BJ (cell line): ENCODE results near the gene HELLS. TPM values are rescaled to one million over a fixed set of nuclear protein-coding genes. Genes with fewer than 3 reads are reported as not detected.

Source experiments
- CTCF ChIA-PET: fragments of 350-600 bp; formaldehyde crosslinking; extraction: SDS; loops from one replicate; lab custom pipeline; 2021; ENCODE audit warnings: antibody characterized with exemption, inconsistent platforms; lab: Yijun Ruan, JAX
- POLR2A ChIA-PET: fragments of 300-600 bp; sonication (Branson Sonifier 250); formaldehyde crosslinking; extraction: SDS; loops from one replicate; lab custom pipeline; 2021; ENCODE audit warnings: antibody characterized with exemption; lab: Charles Lee
- DNase-seq: peaks from one replicate; pipeline ENCODE4 v3.0.0-alpha.2; 2011; ENCODE audit warnings: low read depth
- H3K27me3 ChIP-seq: 2 replicates; pipeline ENCODE4 v1.6.0; 2011; ENCODE audit warnings: low read length; ENCODE audit not compliant: control insufficient read depth, insufficient read depth
- H3K36me3 ChIP-seq: 2 replicates; pipeline ENCODE4 v1.5.1; 2011; ENCODE audit warnings: low read length; ENCODE audit not compliant: control insufficient read depth, insufficient read depth
- H3K4me3 ChIP-seq: 2 replicates; pipeline ENCODE4 v1.5.1; 2011; ENCODE audit warnings: low read depth, mild to moderate bottlenecking, control low read depth, low read length
- polyA plus RNA-seq: library from polyadenylated mRNA; depleted of rRNA; stranded (reverse); fragments of >200 nt; gene quantifications from 2 replicates; pipeline ENCODE4 v1.2.3, GENCODE V29; 2011; rRNA removed
- TF ChIP-seq, protein P1 (sequence below): IDR thresholded peaks from 2 replicates; pipeline ENCODE4 v1.5.1; 2011; ENCODE audit warnings: low read depth, mild to moderate bottlenecking, control low read depth, inconsistent platforms, low read length, moderate library complexity; ENCODE audit not compliant: insufficient read depth

The HELLS gene
- polyA plus RNA-seq, 1 experiment, result 6.7 TPM

DNA sequence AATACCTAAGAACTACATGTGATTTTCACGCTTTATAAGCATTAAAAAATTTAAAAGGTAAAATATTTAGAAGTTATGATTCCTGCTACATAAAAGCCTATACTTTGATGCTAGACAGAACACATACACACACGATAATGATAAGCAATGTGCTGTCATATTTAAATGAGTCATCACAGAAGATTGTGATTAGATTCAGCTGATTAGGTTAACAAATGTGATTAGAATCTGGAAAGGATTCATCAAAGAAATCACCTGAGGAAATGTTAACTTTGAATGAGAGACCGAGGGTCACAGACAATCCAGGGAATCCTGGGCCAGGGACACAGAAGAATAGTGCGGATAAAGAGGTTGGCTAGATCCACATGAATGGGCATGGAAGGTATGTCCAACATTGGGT lies 95.9 kb downstream of the HELLS start:
- POLR2A ChIA-PET, result no interaction called here
- Histone ChIP-seq H3K36me3 (no peaks in the 10 kb centered on the region), H3K4me3 (no peak overlapping the region), H3K27me3 (no peaks in the 10 kb centered on the region)
- CTCF ChIA-PET, result no interaction called here
- TF ChIP-seq, protein P1, sequence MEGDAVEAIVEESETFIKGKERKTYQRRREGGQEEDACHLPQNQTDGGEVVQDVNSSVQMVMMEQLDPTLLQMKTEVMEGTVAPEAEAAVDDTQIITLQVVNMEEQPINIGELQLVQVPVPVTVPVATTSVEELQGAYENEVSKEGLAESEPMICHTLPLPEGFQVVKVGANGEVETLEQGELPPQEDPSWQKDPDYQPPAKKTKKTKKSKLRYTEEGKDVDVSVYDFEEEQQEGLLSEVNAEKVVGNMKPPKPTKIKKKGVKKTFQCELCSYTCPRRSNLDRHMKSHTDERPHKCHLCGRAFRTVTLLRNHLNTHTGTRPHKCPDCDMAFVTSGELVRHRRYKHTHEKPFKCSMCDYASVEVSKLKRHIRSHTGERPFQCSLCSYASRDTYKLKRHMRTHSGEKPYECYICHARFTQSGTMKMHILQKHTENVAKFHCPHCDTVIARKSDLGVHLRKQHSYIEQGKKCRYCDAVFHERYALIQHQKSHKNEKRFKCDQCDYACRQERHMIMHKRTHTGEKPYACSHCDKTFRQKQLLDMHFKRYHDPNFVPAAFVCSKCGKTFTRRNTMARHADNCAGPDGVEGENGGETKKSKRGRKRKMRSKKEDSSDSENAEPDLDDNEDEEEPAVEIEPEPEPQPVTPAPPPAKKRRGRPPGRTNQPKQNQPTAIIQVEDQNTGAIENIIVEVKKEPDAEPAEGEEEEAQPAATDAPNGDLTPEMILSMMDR, result no peak
- no peak for DNase-seq

DNA sequence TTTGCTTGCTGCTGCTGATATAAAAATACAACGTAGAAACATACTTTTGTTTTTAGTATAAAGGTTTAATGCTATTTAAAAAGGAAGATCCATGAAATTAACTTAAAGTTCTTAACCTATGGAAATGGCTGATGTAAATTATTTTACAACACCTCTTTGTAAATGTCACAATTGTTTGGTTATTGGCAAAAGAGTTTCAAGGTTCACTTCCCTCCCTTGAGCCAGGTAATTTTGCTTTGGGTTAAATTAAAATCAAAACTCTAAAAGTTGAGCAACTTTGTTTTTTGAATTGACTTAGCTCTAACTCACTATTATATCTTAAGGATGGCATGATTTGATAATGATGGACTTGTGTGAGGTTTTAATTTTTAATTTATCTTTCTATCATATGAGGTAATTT lies 98.8 kb downstream of the HELLS start:
- TF ChIP-seq, protein P1, result no peak
- Histone ChIP-seq H3K36me3 (no peaks in the 10 kb centered on the region), H3K4me3 (no peak overlapping the region), H3K27me3 (no peaks in the 10 kb centered on the region)
- CTCF ChIA-PET, result no interaction called here
- POLR2A ChIA-PET, result no interaction called here
- DNase-seq, result no peak

DNA sequence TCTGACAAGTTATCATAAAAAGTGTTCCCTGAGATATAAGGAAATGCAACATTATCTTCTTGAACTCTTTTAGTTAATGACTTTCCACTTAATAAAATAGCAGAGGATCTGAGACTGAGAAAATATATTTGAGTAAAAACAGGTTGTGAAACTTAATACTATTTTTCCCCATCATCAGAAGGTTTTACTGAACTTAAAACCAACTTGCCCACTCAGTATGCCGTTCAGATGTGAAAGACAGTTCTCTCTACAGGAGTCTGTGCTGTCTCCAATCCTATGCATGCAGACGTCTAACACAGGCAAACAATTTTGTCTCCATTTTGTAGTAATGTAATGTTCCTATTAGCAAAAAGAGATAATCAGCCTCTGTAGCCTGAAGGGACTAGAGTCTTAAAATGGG lies 99.7 kb downstream of the HELLS start:
- Histone ChIP-seq H3K4me3 (no peak overlapping the region), H3K36me3 (no peaks in the 10 kb centered on the region), H3K27me3 (no peaks in the 10 kb centered on the region)
- ChIA-PET POLR2A (no interaction called here), CTCF (no interaction called here)
- TF ChIP-seq, protein P1, result no peak
- DNase-seq, result no peak

Other genes starting within 250 kb of the HELLS start
- 5.6 and 12.5 TPM in 2 replicates for gene NOC3L, start 182.8 kb upstream of the HELLS start, polyA plus RNA-seq
- 2.3 and 3.3 TPM in 2 replicates for gene TBC1D12, start 143.2 kb upstream of the HELLS start, polyA plus RNA-seq
- gene CYP2C18, start 137.9 kb downstream of the HELLS start, polyA plus RNA-seq, result not detected in 2 replicates
- gene CYP2C19, start 216.9 kb downstream of the HELLS start, polyA plus RNA-seq, result not detected in 2 replicates